ENCODE measurements around the gene EEF1AKMT3. TPM values are rescaled to one million over a fixed set of nuclear protein-coding genes. Genes with fewer than 3 reads are reported as not detected.

EEF1AKMT3 gene
- total and polyA plus RNA-seq, 4 donors: 1.5 to 6.4 (median 2.1) TPM

GRCh38 chr12:57724003-57724935, 48.1 kb upstream of the EEF1AKMT3 start:
- TF ChIP-seq FOXA1 (IDR thresholded peaks at IDR 0.05): no peak
- TF ChIP-seq, protein P1, sequence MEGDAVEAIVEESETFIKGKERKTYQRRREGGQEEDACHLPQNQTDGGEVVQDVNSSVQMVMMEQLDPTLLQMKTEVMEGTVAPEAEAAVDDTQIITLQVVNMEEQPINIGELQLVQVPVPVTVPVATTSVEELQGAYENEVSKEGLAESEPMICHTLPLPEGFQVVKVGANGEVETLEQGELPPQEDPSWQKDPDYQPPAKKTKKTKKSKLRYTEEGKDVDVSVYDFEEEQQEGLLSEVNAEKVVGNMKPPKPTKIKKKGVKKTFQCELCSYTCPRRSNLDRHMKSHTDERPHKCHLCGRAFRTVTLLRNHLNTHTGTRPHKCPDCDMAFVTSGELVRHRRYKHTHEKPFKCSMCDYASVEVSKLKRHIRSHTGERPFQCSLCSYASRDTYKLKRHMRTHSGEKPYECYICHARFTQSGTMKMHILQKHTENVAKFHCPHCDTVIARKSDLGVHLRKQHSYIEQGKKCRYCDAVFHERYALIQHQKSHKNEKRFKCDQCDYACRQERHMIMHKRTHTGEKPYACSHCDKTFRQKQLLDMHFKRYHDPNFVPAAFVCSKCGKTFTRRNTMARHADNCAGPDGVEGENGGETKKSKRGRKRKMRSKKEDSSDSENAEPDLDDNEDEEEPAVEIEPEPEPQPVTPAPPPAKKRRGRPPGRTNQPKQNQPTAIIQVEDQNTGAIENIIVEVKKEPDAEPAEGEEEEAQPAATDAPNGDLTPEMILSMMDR (IDR thresholded peaks at IDR 0.05; ENCODE audit: low read depth, low read length, missing input control): no peak
- no peak for TF ChIP-seq RXRA (IDR thresholded peaks at IDR 0.05)
- TF ChIP-seq EGR1 (IDR thresholded peaks at IDR 0.05; ENCODE audit: low read depth in 2 of 2): no peak
- TF ChIP-seq MAX (IDR thresholded peaks at IDR 0.05): no peak
- TF ChIP-seq, protein P2, sequence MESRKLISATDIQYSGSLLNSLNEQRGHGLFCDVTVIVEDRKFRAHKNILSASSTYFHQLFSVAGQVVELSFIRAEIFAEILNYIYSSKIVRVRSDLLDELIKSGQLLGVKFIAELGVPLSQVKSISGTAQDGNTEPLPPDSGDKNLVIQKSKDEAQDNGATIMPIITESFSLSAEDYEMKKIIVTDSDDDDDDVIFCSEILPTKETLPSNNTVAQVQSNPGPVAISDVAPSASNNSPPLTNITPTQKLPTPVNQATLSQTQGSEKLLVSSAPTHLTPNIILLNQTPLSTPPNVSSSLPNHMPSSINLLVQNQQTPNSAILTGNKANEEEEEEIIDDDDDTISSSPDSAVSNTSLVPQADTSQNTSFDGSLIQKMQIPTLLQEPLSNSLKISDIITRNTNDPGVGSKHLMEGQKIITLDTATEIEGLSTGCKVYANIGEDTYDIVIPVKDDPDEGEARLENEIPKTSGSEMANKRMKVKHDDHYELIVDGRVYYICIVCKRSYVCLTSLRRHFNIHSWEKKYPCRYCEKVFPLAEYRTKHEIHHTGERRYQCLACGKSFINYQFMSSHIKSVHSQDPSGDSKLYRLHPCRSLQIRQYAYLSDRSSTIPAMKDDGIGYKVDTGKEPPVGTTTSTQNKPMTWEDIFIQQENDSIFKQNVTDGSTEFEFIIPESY (IDR thresholded peaks at IDR 0.05): no peak
- TF ChIP-seq JUND (IDR thresholded peaks at IDR 0.05): no peak
- TF ChIP-seq NR2F2 (IDR thresholded peaks at IDR 0.05): no peak
- no peak for TF ChIP-seq FOXA2 (IDR thresholded peaks at IDR 0.05)
- no peak for TF ChIP-seq RAD21 (IDR thresholded peaks at IDR 0.05)
- TF ChIP-seq GABPA (IDR thresholded peaks at IDR 0.05 in 1 of 2, conservative IDR thresholded peaks at IDR 0.05 in 1 of 2): no peak
- no peak for TF ChIP-seq ATF3 (IDR thresholded peaks at IDR 0.05)
- no peak for TF ChIP-seq HNF4A (conservative IDR thresholded peaks at IDR 0.05)
- no peak for TF ChIP-seq TAF1 (conservative IDR thresholded peaks at IDR 0.05)
- no peak for TF ChIP-seq HNF4G (IDR thresholded peaks at IDR 0.05)
- TF ChIP-seq, protein P3, sequence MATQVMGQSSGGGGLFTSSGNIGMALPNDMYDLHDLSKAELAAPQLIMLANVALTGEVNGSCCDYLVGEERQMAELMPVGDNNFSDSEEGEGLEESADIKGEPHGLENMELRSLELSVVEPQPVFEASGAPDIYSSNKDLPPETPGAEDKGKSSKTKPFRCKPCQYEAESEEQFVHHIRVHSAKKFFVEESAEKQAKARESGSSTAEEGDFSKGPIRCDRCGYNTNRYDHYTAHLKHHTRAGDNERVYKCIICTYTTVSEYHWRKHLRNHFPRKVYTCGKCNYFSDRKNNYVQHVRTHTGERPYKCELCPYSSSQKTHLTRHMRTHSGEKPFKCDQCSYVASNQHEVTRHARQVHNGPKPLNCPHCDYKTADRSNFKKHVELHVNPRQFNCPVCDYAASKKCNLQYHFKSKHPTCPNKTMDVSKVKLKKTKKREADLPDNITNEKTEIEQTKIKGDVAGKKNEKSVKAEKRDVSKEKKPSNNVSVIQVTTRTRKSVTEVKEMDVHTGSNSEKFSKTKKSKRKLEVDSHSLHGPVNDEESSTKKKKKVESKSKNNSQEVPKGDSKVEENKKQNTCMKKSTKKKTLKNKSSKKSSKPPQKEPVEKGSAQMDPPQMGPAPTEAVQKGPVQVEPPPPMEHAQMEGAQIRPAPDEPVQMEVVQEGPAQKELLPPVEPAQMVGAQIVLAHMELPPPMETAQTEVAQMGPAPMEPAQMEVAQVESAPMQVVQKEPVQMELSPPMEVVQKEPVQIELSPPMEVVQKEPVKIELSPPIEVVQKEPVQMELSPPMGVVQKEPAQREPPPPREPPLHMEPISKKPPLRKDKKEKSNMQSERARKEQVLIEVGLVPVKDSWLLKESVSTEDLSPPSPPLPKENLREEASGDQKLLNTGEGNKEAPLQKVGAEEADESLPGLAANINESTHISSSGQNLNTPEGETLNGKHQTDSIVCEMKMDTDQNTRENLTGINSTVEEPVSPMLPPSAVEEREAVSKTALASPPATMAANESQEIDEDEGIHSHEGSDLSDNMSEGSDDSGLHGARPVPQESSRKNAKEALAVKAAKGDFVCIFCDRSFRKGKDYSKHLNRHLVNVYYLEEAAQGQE (IDR thresholded peaks at IDR 0.05): no peak
- TF ChIP-seq YY1 (IDR thresholded peaks at IDR 0.05): no peak
- TF ChIP-seq SP1 (IDR thresholded peaks at IDR 0.05): no peak
- peaks cover 0 to 14% (median 9%) of the 10 kb centered on the region in 4 donors for H3K4me1 ChIP-seq (ENCODE audit: control insufficient read depth in 4 of 4, insufficient read depth in 4 of 4, low read length in 3 of 4)
- H3K4me3 ChIP-seq (ENCODE audit: low read depth in 1 of 3, low read length in 3 of 3): no peak overlapping the region
- H3K36me3 ChIP-seq (ENCODE audit: control insufficient read depth in 4 of 4, insufficient read depth in 3 of 4, low read depth in 1 of 4, low read length in 3 of 4): peaks cover 2 to 25% (median 19%) of the 10 kb centered on the region in 4 donors
- no peak overlapping the region for H3K9ac ChIP-seq (ENCODE audit: low read depth in 1 of 2, low read length in 2 of 2)
- H3K27ac ChIP-seq (ENCODE audit: low read depth in 1 of 2, low read length in 2 of 2): no peak overlapping the region
- WGBS: 79% methylated on average over 12 of the region's 12 CpGs
- no peak for DNase-seq (ENCODE audit: low spot score)
- H3K27me3 ChIP-seq (ENCODE audit: control insufficient read depth in 4 of 4, insufficient read depth in 4 of 4, low read length in 3 of 4): no peaks in the 10 kb centered on the region
- H3K9me3 ChIP-seq (ENCODE audit: control insufficient read depth in 4 of 4, low read length in 3 of 4): no peaks in the 10 kb centered on the region

Measured in liver (tissue), 9 donors.